Neuronal stem cell (in vitro differentiated cells): ENCODE measurements around the gene MTMR3.

Source experiments
- DNase-seq: peaks from one replicate; pipeline ENCODE4 v3.0.0-alpha.2; 2013; ENCODE audit warnings: low spot score
- H2AFZ ChIP-seq: one replicate; pipeline ENCODE4 v1.6.1; 2013; ENCODE audit warnings: mild to moderate bottlenecking, low read length, inconsistent platforms
- H2AK5ac ChIP-seq: 2 replicates; pipeline ENCODE4 v1.6.1; 2013; ENCODE audit warnings: low read depth, mild to moderate bottlenecking, inconsistent platforms, low read length, moderate library complexity, mixed read lengths
- H2BK120ac ChIP-seq: 2 replicates; pipeline ENCODE4 v1.6.1; 2013; ENCODE audit warnings: low read depth, mild to moderate bottlenecking, inconsistent platforms, low read length, moderate library complexity, mixed read lengths
- H2BK12ac ChIP-seq: one replicate; pipeline ENCODE4 v1.6.1; 2013; ENCODE audit warnings: low read length, inconsistent platforms
- H2BK15ac ChIP-seq: 2 replicates; pipeline ENCODE4 v1.6.1; 2013; ENCODE audit warnings: mild to moderate bottlenecking, low read length, inconsistent platforms, mixed read lengths
- H2BK5ac ChIP-seq: one replicate; pipeline ENCODE4 v1.6.1; 2013; ENCODE audit warnings: inconsistent platforms, mild to moderate bottlenecking, low read length, moderate library complexity
- H3K14ac ChIP-seq: one replicate; pipeline ENCODE4 v1.6.1; 2013; ENCODE audit warnings: low read length, inconsistent platforms
- H3K18ac ChIP-seq: 2 replicates; pipeline ENCODE4 v1.6.1; 2013; ENCODE audit warnings: low read length, inconsistent platforms
- H3K23ac ChIP-seq: 2 replicates; pipeline ENCODE4 v1.6.1; 2013; ENCODE audit warnings: low read depth, mild to moderate bottlenecking, mixed read lengths, low read length, inconsistent platforms; ENCODE audit not compliant: poor library complexity
- H3K27ac ChIP-seq: replicated peaks from 3 replicates; pipeline ENCODE4 v1.5.1; 2013; ENCODE audit warnings: low read length, inconsistent platforms
- H3K27me3 ChIP-seq, 3 experiments: 2 replicates each; pipeline ENCODE4 v1.6.1; 2013; ENCODE audit warnings: low read length in 3 of 3, mild to moderate bottlenecking in 2 of 3, inconsistent platforms in 1 of 3, low read depth in 1 of 3, mixed read lengths in 1 of 3, moderate library complexity in 1 of 3; ENCODE audit not compliant: control insufficient read depth in 3 of 3, insufficient read depth in 3 of 3
- H3K36me3 ChIP-seq, 2 donors: replicated peaks in 1 of 2; 2 replicates each; pipeline ENCODE4 v1.6.1; 2013; ENCODE audit warnings: low read length in 2 of 2; ENCODE audit not compliant: control insufficient read depth in 2 of 2, insufficient read depth in 2 of 2
- H3K4ac ChIP-seq: 2 replicates; pipeline ENCODE4 v1.6.1; 2013; ENCODE audit warnings: inconsistent platforms, mild to moderate bottlenecking, low read length, moderate library complexity
- H3K4me1 ChIP-seq, 2 donors: 1 replicate in 1 of 2; 2 replicates in 1 of 2; pipeline ENCODE4 v1.6.1; 2013; ENCODE audit warnings: low read length in 2 of 2, low read depth in 1 of 2; ENCODE audit not compliant: control insufficient read depth in 2 of 2, insufficient read depth in 1 of 2
- H3K4me2 ChIP-seq: one replicate; pipeline ENCODE4 v1.6.1; 2013; ENCODE audit warnings: mild to moderate bottlenecking, low read length, inconsistent platforms; ENCODE audit not compliant: insufficient read depth, poor library complexity, severe bottlenecking
- H3K4me3 ChIP-seq, 2 donors: 2 replicates each; pipeline ENCODE4 v1.5.1; 2013; ENCODE audit warnings: low read length in 2 of 2, mild to moderate bottlenecking in 2 of 2, inconsistent platforms in 1 of 2, moderate library complexity in 1 of 2
- H3K79me1 ChIP-seq: one replicate; pipeline ENCODE4 v1.6.1; 2013; ENCODE audit warnings: low read depth, mild to moderate bottlenecking, inconsistent platforms, low read length, moderate library complexity
- H3K9ac ChIP-seq: one replicate; pipeline ENCODE4 v1.6.1; 2013; ENCODE audit warnings: mild to moderate bottlenecking, low read depth, low read length, inconsistent platforms; ENCODE audit not compliant: poor library complexity
- H3K9me3 ChIP-seq, 2 donors: replicated peaks in 1 of 2; 2 replicates each; pipeline versions ENCODE3 to v1.6.1; 2013; ENCODE audit warnings: low read length in 2 of 2, mild to moderate bottlenecking in 2 of 2, inconsistent platforms in 1 of 2, low read depth in 1 of 2, mixed read lengths in 1 of 2, moderate library complexity in 1 of 2; ENCODE audit not compliant: control insufficient read depth in 2 of 2, insufficient read depth in 1 of 2
- H4K8ac ChIP-seq: one replicate; pipeline ENCODE4 v1.6.1; 2013; ENCODE audit warnings: low read depth, mild to moderate bottlenecking, inconsistent platforms, low read length, moderate library complexity
- H4K91ac ChIP-seq: one replicate; pipeline ENCODE4 v1.6.1; 2013; ENCODE audit warnings: low read length, low read depth, mild to moderate bottlenecking, inconsistent platforms; ENCODE audit not compliant: poor library complexity
- WGBS, 2 donors: extraction: QIAGEN DNeasy Blood & Tissue Kit; methylation state at CpG; one replicate each; pipeline ENCODE4 v1.1.7; 2013; ENCODE audit warnings: missing lambda C conversion rate in 2 of 2, mixed read lengths in 1 of 2; ENCODE audit not compliant: insufficient read length in 2 of 2, insufficient replicate concordance in 1 of 2; ENCODE audit errors: extremely low coverage in 2 of 2; 5-methylcytosine and 5-hydroxymethylcytosine counted together

The MTMR3 gene

DNA sequence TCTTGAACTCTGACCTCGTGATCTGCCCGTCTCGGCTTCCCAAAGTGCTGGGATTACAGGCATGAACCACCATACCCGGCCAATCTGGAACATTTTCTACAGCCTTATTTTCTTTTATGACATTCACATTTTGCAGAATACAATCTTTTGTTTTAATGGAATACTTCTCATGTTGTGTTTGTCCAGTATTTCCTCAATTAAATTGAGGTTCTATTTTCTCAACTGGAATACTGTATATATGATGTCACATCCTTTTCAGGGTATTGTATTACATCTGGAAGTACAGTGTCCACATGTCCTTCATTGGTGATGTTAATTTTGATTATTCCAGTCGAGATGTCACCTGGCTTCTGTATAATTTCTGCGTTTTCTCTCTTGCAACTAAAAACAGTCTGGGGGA is 106.5 kb downstream of the MTMR3 start:
- no peak overlapping the region for H2BK5ac ChIP-seq
- no peak overlapping the region for H2AFZ ChIP-seq
- H3K14ac ChIP-seq: no peak overlapping the region
- no peak overlapping the region for H2BK12ac ChIP-seq
- no peaks in the 10 kb centered on the region for H3K79me1 ChIP-seq
- H2BK120ac ChIP-seq: no peak overlapping the region
- no peaks in the 10 kb centered on the region for H3K9me3 ChIP-seq
- H3K27ac ChIP-seq: no peak overlapping the region
- no peak overlapping the region for H3K4me3 ChIP-seq
- DNase-seq: no peak
- no peak overlapping the region for H2BK15ac ChIP-seq
- WGBS, 2 donors: no CpG with 5 or more reads among the region's 6 CpGs
- H3K27me3 ChIP-seq: no peaks in the 10 kb centered on the region
- H4K8ac ChIP-seq: no peak overlapping the region
- H3K4me2 ChIP-seq: no peak overlapping the region
- H3K4me1 ChIP-seq: peaks cover 0 to 9% of the 10 kb centered on the region in 2 donors
- H2AK5ac ChIP-seq: no peak overlapping the region
- peaks cover 3 to 66% of the 10 kb centered on the region in 2 donors for H3K36me3 ChIP-seq
- H3K4ac ChIP-seq: no peak overlapping the region
- H3K9ac ChIP-seq: no peak overlapping the region
- no peak overlapping the region for H4K91ac ChIP-seq
- no peak overlapping the region for H3K18ac ChIP-seq
- no peak overlapping the region for H3K23ac ChIP-seq

DNA sequence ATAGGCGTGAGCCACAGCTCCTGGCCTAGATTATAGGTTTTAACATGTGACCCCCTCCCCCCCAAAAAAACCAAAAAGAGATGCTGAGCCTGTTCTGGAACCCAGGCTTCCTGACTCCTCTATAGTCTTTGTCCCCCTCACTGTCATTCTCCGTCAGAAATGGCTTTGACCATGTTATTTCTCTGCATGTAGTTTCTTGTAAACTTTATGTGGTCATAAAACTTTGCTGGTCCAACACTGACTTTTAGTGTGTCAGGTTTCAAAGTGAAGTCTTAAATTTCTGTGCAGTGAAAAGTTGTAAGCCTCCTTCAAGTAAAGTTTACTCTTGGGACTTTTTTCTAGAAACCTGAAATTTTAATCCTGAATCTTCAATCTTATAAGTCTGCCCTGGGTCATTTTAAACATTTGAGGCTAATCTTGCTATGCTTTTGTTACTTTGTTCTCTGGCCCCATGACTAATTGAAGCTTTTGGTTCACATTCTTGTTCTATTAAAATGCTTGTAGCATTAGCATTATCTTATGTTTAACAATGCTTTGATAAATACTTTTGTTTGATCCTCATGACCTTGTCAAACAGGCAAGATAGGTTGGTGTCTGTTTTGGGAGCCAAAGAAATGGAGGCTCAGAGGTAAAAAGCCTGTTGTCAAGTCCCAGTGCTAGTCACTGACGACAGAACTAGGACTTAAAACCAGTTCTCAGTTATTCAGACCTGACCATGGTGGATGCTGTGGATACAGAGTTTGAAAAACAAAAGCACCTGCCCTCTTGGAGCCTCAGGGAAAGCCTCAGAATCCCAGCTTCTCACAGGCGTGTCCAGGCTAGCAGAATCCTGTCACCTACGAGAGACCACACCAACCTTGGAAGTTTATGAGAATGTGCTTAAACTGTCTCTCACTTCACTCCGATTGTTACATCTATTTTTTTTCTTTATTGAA is 109.6 kb downstream of the MTMR3 start:
- Histone ChIP-seq H2BK15ac (no peak overlapping the region), H2BK12ac (no peak overlapping the region), H4K91ac (no peak overlapping the region), H3K23ac (no peak overlapping the region), H2AFZ (no peak overlapping the region), H2BK120ac (no peak overlapping the region), H3K27me3 (no peaks in the 10 kb centered on the region), H3K36me3 (peaks cover 3 to 65% of the 10 kb centered on the region in 2 donors), H3K9me3 (no peaks in the 10 kb centered on the region), H2AK5ac (no peak overlapping the region), H3K4me2 (no peak overlapping the region), H3K18ac (no peak overlapping the region), H2BK5ac (no peak overlapping the region), H3K4ac (no peak overlapping the region), H3K79me1 (no peaks in the 10 kb centered on the region), H3K14ac (no peak overlapping the region), H3K4me1 (peaks cover 0 to 1% of the 10 kb centered on the region in 2 donors), H3K27ac (no peak overlapping the region), H3K9ac (no peak overlapping the region), H4K8ac (no peak overlapping the region), H3K4me3 (no peak overlapping the region)
- DNase-seq: no peak
- WGBS, 2 donors: no CpG with 5 or more reads among the region's 6 CpGs

GRCh38 chr22:29994027-29994715 is 111.2 kb downstream of the MTMR3 start:
- Histone ChIP-seq H3K18ac (no peak overlapping the region), H2BK5ac (no peak overlapping the region), H3K14ac (no peak overlapping the region), H3K4me2 (no peak overlapping the region), H2BK120ac (no peak overlapping the region), H4K8ac (no peak overlapping the region), H2AK5ac (no peak overlapping the region), H3K36me3 (peaks cover 3 to 58% of the 10 kb centered on the region in 2 donors), H3K4me1 (no peaks in the 10 kb centered on the region), H3K4ac (no peak overlapping the region), H2BK15ac (no peak overlapping the region), H3K9ac (no peak overlapping the region), H3K9me3 (no peaks in the 10 kb centered on the region), H3K79me1 (no peaks in the 10 kb centered on the region), H4K91ac (no peak overlapping the region), H2BK12ac (no peak overlapping the region), H3K4me3 (no peak overlapping the region), H3K23ac (no peak overlapping the region), H3K27me3 (no peaks in the 10 kb centered on the region), H2AFZ (no peak overlapping the region), H3K27ac (no peak overlapping the region)
- no peak for DNase-seq
- no CpG with 5 or more reads among the region's 3 CpGs for WGBS, 2 donors

- no peak overlapping the region for H2BK12ac ChIP-seq
- H3K4me2 ChIP-seq: no peak overlapping the region
- H2BK120ac ChIP-seq: no peak overlapping the region
- no CpG with 5 or more reads among the region's 3 CpGs for WGBS, 2 donors
- no peak overlapping the region for H3K14ac ChIP-seq
- H3K27me3 ChIP-seq: no peaks in the 10 kb centered on the region
- H3K4me3 ChIP-seq: no peak overlapping the region
- no peaks in the 10 kb centered on the region for H3K9me3 ChIP-seq
- no peak overlapping the region for H4K8ac ChIP-seq
- H3K9ac ChIP-seq: no peak overlapping the region
- H3K4ac ChIP-seq: no peak overlapping the region
- no peak overlapping the region for H3K27ac ChIP-seq
- no peak overlapping the region for H2BK15ac ChIP-seq
- no peak overlapping the region for H2AFZ ChIP-seq
- H3K36me3 ChIP-seq: peaks cover 3 to 59% of the 10 kb centered on the region in 2 donors
- H3K4me1 ChIP-seq: no peaks in the 10 kb centered on the region
- DNase-seq: no peak
- H3K23ac ChIP-seq: no peak overlapping the region
- no peak overlapping the region for H4K91ac ChIP-seq
- no peak overlapping the region for H3K18ac ChIP-seq
- H3K79me1 ChIP-seq: no peaks in the 10 kb centered on the region
- H2BK5ac ChIP-seq: no peak overlapping the region
- no peak overlapping the region for H2AK5ac ChIP-seq
Observed at GRCh38 chr22:29994943-29995342, 112.0 kb downstream of the MTMR3 start.
